ENCODE measurements around the gene ALOX15.

The ALOX15 gene

GRCh38 chr17:4586043-4586442 is 55.4 kb downstream of the ALOX15 start:
- DNase-seq: no peak
- Mint-ChIP-seq H3K27me3 (peaks cover 48% of the 10 kb centered on the region), H3K27ac (no peak overlapping the region), H3K9me3 (no peaks in the 10 kb centered on the region), H3K36me3 (ENCODE audit: low read depth) (no peaks in the 10 kb centered on the region), H3K4me1 (ENCODE audit: low read depth) (peaks cover 8% of the 10 kb centered on the region), H3K4me3 (no peak overlapping the region)

GRCh38 chr17:4585638-4585994 is 55.9 kb downstream of the ALOX15 start:
- no peaks in the 10 kb centered on the region for H3K36me3 Mint-ChIP-seq (ENCODE audit: low read depth)
- H3K9me3 Mint-ChIP-seq: no peaks in the 10 kb centered on the region
- no peak for DNase-seq
- H3K4me1 Mint-ChIP-seq (ENCODE audit: low read depth): peaks cover 8% of the 10 kb centered on the region
- peaks cover 51% of the 10 kb centered on the region for H3K27me3 Mint-ChIP-seq
- no peak overlapping the region for H3K4me3 Mint-ChIP-seq
- H3K27ac Mint-ChIP-seq: no peak overlapping the region

- Mint-ChIP-seq H3K4me1 (ENCODE audit: low read depth) (peaks cover 8% of the 10 kb centered on the region), H3K27me3 (peaks cover 51% of the 10 kb centered on the region), H3K27ac (no peak overlapping the region), H3K9me3 (no peaks in the 10 kb centered on the region), H3K36me3 (ENCODE audit: low read depth) (no peaks in the 10 kb centered on the region), H3K4me3 (peak overlapping the region; percentile 10)
- DNase-seq: no peak
Observed at GRCh38 chr17:4584917-4585637, 56.4 kb downstream of the ALOX15 start.

GRCh38 chr17:4584101-4584916 is 57.2 kb downstream of the ALOX15 start, which contains the start of gene SMTNL2:
Gene SMTNL2 (plus strand): TSS chr17:4584529. CDS start chr17:4584606, 77 bp downstream.
- Mint-ChIP-seq H3K27ac (no peak within 1 kb of the TSS), H3K4me3 (peak within 1 kb of the TSS; percentile 57), H3K36me3 (ENCODE audit: low read depth) (no peaks in the 10 kb centered on the region), H3K4me1 (ENCODE audit: low read depth) (peaks cover 8% of the 10 kb centered on the region), H3K27me3 (peaks cover 51% of the 10 kb centered on the region), H3K9me3 (no peaks in the 10 kb centered on the region)
- peak; percentile 54 for DNase-seq

GRCh38 chr17:4583782-4584100 is 57.7 kb downstream of the ALOX15 start:
- Mint-ChIP-seq H3K27ac (no peak overlapping the region), H3K9me3 (no peaks in the 10 kb centered on the region), H3K27me3 (peaks cover 51% of the 10 kb centered on the region), H3K4me1 (ENCODE audit: low read depth) (peaks cover 8% of the 10 kb centered on the region), H3K4me3 (peak overlapping the region; percentile 57), H3K36me3 (ENCODE audit: low read depth) (no peaks in the 10 kb centered on the region)
- DNase-seq: peak; percentile 50

DNA sequence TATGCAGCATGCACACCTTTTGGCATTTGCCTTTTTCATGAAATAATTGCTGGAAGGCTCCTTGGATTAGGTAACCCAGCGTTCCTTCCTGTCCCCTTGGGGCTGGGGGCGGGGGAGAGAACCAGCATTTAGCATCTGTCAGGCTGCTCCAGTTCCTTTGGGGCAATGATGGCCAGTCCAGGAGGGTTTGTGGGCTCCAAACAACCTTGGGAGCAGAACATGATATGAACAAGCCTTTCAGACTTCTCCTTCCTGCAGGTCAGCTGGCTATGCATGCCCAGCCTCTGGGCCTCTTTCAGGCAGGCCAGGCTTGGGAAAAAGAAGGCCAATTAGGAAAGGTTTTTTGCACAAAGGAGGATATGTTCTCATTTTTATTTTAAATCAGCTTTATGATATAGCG is 58.3 kb downstream of the ALOX15 start:
- Mint-ChIP-seq H3K27ac (no peak overlapping the region), H3K4me3 (no peak overlapping the region), H3K36me3 (ENCODE audit: low read depth) (no peaks in the 10 kb centered on the region), H3K27me3 (peaks cover 51% of the 10 kb centered on the region), H3K4me1 (ENCODE audit: low read depth) (peaks cover 8% of the 10 kb centered on the region), H3K9me3 (no peaks in the 10 kb centered on the region)
- no peak for DNase-seq

GRCh38 chr17:4582691-4583090 is 58.8 kb downstream of the ALOX15 start:
- H3K4me1 Mint-ChIP-seq (ENCODE audit: low read depth): peaks cover 8% of the 10 kb centered on the region
- H3K4me3 Mint-ChIP-seq: no peak overlapping the region
- H3K36me3 Mint-ChIP-seq (ENCODE audit: low read depth): no peaks in the 10 kb centered on the region
- H3K27ac Mint-ChIP-seq: no peak overlapping the region
- H3K27me3 Mint-ChIP-seq: peaks cover 51% of the 10 kb centered on the region
- no peak for DNase-seq
- no peaks in the 10 kb centered on the region for H3K9me3 Mint-ChIP-seq

GRCh38 chr17:4582101-4582501 is 59.4 kb downstream of the ALOX15 start:
- Mint-ChIP-seq H3K4me1 (ENCODE audit: low read depth) (peaks cover 8% of the 10 kb centered on the region), H3K27me3 (peaks cover 51% of the 10 kb centered on the region), H3K27ac (no peak overlapping the region), H3K9me3 (no peaks in the 10 kb centered on the region), H3K4me3 (no peak overlapping the region), H3K36me3 (ENCODE audit: low read depth) (no peaks in the 10 kb centered on the region)
- no peak for DNase-seq
